ENCODE data around the gene ATG7.

ATG7 gene

DNA sequence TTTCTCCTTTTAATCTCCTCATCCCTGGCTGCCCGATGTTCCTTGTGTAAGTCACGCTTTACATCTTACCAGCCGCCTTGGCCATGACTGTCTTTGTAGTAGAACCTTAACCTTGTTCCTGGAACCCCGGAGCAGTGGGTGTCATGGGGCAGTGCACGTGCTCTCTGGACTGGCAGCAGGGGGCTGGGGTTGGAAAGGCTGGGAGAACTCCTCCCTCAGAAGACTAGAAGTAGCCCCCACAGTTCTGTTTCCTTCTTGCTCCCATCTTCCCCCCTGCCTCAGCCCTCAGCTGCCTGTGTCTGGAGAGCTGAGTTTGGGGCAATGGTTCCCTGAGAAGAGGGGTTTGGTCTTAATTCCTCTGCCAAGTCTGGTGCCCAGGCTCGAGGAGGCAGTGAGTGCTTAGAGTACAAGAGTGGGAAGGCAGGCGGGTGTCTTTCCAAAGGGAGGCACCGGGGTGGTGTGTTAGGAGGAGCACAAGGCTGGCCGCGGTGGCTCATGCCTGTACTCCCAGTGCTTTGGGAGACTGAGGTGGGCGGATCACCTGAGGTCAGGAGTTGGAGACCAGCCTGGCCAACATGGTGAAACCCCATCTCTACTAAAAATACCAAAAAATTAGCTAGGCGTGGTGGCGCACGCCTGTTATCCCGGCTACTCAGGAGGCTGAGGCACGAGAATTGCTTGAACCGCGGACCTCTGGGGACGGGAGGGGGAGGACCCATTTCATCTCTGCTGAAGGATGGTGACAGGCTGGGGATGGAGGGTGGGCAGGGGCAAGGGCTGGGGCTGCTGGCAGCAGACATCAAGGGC is 271.1 kb downstream of the ATG7 start:
- DNase-seq, result no peak

DNA sequence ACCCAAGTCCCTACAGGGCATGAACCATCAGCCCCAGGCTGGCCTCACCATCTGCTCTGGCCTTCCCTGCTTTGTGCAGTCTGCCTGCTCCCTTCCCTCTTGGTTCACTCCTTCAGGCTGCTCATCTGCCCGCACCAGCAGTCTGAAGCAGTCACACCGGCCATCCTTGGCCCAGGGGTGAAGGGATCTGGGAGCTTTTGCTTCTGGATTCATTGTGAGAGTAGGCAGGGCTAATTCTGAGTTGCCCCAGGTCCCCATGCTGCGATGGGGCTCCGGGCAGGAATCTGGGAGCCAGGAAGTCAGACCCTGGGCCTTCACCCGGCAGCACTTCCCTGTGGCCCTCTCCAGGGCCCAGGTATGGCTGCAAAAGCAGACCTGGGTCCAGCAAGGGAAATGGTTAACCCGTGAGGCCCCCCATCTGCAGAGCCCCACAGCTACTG is 271.8 kb downstream of the ATG7 start:
- DNase-seq, result no peak

DNA sequence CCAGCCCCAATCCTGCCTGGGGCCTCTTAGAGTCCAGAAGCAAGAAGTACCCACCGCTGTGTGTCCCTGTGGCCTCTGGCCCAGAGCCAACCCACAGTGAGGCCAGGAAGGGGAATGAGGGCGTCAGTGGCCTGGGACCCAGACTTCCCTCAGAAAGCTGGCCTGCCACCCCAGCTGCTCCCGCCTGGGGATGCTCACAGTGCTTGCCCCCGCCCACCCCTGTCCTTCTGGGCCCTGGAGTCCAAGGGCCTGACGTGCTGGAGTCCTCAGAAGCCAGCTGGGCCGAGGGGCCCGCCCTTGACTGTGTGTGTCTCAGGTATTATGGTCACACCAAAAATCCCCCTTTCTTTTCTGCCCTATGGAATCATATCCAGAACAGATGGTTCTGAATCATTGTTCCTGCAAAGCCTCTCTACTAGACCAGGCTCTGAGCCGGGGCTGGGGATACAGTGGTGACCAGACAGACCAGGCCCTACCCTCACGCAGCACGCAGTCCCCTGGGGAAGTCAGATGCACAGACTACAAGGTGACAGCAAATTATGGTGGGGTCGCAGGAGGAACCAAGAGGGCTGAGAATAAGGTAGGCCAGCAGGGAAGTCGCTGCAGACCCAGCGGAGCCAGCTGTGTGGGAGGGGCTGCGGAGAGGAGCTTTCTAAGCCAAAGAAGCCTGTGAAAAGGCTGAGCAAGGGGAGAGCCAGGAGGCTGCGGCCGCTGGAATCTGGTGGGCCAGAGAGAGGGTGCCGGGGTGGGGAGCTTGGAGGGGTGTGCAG is 272.4 kb downstream of the ATG7 start:
- no peak for DNase-seq

DNA sequence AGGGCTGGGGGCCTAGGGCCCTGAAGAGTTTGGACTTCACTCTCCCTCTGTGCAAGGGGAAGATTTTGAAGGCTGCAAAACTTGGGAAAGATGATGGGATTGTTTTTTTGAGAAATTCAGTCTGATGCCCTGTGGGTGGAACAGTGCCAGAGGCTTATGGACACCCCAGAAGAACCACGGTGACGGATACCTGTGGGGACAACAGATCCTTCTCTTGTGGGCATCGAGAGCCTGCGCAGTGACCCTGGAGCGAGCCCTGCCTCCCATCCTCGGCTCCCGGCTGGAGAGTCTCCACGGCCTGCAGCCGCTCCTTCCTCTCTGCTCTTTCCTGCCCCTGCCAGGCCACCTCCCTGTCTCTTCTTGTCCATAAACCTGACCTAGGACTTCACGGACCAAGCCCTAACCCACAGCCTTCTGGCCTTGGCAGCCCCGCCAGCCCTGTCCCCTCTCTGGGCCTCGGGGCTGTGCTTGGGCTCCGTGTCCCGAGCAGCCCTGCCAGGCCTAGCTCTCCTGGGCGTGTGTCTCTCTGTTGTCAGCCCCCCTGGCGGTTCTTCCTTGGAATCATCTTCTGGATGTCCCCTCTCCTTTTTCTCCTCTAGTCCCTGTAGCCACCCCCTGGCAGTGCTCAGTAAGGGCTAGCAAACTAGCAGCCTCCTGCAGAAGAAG is 273.1 kb downstream of the ATG7 start:
- DNase-seq, result no peak

DNA sequence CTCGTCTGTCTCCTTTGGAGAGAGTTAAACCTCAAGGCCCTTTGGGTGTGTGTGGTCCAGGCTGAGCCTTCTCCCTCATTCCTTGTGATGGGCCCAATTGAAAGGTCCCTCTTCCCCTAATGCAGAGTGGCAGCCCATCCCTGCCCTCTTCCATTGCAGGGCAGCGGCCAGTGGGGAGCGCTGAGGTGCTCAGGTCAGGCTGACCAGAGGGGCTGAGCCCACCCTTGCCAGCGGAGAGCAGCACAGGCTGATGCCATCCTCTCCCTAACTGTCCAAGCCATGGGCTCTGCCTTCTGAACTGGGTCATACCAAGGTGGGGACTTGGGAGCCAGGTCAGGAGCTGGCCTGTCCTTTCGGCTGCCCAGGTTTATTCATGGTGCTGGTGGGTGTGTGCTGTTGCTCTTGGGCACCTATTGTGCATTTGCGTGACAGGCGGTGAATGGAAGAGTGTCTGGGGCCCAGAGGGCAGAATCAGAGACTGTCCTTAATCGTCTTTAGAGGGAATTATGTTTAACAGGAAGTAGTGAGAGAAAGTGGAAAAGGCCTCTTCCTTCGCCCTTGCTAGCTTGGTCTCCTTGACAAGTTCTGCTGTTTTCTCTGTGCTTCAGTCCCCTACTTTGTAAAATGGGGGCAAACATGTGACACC is 274.6 kb downstream of the ATG7 start:
- no peak for DNase-seq

DNA sequence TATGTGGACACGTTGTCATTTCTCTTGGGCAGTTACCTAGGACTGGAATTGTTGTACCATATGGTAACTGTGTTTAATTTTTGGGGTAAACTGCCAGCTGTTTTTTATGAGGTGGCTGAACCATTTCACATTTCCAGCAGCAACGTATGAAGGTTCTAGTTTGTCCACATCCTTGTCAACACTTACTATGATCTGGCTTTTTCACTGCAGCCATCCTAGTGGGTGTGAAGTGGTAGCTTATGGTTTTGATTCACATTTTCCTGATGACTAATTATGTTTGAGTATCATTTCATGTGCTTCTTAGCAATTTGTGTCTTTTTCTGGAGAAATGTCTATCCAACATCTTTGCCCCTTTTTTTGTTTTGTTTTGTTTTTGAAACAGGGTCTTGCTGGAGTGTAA is 275.3 kb downstream of the ATG7 start:
- DNase-seq, result no peak

DNA sequence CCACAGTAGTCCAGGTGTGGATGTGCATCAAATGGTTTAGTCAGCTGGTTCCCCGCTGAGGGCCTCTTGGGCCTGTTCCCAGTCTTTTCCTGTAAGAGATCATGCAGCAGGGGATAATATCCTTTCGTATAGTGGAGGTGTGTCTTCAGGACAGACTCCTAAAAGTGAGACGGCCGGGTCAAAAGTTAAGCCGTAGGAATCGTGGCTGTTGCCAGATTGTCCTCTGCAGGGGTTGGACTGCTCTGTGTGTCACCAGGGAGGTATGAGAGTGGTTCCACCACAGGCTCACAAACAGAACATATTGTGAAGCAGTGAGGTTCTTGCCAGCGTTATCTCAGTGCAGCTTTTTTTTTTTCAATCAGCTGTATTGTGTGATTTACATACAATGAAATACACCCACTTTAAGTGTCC is 276.5 kb downstream of the ATG7 start:
- no peak for DNase-seq

DNA sequence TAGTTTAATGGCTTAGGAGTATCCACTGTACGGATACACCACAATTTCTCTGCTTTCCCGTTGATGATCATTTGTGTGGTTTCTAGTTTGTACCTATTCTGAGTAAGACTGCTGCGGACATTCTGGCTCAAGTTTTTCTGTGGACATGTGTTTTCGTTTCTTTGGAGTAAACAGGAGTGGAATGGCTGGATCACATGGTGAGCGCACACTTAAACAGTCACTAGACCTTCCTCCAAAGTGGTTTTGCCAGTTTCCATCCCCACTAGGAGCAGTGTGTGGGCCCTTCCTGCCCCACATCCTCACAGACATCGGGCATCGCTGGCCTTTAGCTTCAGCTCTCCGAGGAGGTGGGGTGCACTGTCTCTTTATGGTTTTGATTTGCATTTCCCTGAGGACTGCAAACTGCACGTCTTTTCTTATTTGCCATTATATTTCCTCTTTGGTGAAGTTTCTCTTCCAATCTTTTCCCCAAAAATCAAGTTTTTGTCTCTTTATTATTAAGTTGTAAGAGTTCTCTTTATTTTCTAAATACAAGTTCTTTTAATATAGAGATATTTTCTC is 277.5 kb downstream of the ATG7 start:
- no peak for DNase-seq

DNA sequence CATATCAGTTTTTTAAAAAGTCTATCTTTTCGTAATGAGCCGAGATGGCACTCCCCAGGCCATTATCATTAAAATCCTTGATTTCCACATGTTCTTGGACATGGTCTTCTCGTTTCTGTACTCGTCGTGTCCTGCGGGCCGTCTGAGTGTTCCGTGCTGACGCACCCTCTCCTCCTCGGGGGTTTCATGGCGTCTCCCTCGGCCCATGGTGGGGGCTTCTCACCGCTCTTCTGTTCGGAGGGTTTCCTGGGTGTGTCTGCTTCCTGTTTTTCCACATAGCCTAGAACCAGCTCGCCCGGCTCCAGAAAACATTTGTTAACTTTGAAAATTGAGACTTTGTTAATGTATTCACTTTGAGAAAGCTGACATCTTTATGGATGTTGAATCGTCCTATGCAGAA is 278.8 kb downstream of the ATG7 start:
- DNase-seq, result no peak

DNA sequence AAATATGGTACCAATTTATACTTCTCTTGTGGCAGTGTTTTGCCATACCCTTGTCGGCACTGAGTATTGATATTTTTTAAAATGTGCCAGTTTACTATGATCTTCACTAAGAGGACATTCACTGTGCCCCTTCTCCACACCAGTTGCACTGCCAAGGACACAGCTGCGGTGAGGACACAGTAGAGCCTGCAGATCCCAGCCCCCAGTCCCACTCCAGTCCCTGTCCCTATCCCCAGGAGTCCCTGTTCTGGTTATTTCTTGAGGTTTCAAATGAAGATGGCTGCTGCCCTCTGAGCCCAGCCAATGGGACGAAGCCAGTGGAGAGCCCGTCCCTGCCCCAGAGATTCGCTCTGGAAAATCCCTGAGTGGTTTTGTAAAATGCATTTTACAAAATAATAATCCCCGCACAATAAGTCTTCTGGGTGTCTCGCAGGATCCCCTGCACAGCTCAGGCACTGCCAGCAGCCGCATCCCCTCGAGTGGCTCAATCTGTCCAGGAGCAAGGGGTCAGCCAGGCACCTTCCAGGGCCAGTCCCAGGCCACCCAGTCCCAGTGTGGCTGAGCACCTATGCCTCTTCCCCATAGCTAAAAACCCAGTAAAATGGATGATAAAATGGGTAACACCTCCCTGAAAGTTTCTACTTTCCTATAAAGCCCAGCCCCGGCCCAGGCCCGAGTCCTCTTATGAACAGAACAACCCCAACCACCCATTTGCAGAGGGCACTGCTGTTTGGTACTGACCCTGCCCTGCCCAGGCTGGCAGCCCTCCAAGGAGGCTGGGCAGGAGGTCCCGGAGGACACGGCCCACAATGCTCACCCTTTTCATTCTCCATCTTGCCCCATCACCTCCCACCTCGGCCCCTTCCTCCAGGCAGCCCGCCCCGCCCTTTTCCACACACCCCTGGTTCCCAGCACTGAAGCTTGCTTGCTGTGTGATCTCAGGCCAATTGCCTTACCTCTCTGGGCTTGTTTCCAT is 280.4 kb downstream of the ATG7 start:
- no peak for DNase-seq

DNA sequence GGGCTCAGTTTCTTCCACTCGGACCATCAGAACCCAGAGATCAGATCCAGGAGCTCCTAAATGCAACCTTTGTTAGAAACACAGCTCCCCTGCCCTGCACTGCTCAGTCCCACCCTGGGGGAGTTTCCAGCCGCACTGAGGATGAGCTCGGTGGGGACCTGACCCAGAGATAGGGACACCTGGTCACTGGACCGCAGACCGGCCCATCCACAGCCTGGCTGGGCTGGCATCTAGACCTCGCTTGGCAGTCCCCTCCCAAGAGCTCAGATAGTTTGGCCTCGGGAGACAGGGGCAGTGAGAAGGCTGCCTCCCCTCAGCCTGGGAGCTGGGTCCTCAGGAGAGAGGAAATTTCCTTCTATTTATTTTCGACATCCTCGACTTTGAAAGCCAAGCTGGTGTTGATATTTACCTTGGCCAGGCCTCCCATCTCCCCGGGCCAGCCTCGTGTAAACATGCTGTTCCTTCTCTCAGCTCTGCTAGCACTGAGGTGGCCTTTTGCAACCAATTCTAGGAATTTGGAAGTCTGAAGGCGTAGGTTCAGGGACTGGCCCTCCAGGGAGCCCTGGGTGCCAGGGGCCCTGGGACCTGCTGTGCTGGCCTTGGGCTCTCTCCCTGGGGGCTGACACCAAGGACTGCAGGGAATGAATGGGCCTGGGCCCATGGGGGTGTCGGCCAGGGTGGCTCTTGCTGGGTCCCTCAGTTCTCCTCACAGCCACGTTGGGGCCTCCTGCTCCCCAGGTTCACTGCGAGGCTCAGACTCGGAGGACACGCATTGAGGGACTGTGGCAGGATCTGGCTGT is 281.4 kb downstream of the ATG7 start:
- DNase-seq, result no peak

DNA sequence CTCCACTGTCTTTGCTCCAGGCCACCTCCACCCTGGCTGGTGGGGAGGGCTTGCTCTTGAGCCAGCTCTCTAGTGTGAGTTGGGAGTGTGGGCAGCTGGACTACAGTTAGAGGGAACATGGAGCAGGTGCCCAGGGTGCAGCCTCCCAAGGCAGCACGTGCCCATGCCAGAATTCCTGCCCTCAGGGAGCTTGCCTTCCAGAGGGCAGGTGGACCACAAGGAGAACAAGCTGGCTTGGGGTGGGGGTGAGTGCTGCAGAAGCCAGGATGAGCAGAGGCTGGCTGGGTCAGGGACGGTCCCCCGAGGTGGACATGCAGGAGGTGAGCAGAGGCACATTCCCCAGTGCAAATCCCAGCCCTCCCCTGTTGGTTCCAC is 282.0 kb downstream of the ATG7 start:
- no peak for DNase-seq

DNA sequence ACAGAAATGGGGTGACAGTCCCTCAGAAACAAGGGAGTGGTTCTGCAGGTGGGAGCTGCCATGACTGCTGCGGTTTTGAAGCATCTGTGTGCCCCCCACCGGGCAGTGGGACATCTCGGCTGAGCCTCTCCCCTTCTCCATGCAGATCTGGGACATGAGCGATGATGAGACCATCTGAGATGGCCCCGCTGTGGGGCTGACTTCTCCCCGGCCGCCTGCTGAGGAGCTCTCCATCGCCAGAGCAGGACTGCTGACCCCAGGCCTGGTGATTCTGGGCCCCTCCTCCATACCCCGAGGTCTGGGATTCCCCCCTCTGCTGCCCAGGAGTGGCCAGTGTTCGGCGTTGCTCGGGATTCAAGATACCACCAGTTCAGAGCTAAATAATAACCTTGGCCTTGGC is 282.5 kb downstream of the ATG7 start:
- DNase-seq, result no peak

DNA sequence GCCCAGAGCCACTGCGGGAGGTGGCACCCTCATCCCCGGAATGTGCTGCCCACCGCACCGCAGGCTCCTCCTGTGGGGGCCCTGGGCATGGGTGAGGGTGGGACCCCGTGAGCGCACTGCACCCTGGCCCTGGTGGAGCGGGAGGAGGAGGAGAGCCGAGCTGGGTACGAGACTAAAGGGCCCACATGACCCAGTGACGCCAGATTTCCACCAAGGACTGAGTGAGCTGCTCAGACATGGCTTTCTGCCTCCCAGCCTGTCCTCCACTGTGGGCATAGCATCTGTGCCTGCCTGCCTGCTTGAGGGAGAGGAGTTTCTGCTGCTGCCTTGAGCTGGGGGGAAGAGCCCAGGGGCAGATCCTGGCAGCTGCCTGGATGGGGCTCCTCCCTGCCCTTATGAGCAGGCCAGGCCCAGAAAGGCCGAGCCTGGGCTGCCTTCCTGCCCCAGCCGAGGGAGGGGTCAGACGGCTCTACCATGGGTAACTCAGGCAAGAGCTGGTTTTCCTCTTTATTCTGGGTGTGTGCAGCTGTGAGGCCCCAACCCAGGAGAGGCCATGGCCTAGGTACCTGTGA is 283.1 kb downstream of the ATG7 start:
- DNase-seq, result no peak

DNA sequence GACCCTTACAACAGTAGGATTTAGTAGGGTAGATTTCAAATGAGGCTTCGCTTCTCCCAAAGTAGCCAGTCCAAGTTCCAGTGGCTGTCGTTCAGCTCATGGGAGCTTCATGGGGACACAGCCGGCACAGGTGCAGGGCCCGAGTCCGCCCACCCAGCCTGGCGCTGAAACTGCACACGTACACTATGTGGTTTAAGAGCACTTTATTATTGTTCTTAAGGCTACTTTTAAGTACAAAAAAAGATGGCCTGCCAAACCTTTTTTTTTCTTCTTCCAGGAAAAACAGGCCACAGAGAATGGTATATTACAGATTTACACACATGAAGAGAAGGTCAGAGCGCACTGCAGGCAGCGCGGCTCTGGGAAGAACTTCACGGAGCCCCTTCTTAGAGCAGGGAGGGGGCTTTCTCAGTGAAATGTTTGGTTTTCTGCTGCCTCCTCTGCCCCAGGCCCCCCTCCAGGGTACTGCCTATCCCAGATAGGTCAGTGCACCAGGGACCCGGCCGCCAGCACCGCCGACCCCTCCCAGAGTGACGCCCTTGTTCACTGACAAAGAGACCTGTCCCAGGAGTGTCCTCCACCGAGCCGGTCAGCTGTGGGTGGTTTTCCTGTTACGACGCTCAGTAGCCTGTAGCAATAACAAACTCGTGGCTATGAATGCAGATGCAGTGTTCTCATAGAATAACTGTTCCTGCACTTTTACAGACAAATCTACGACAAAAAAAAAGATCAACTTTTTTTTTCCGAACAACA is 283.9 kb downstream of the ATG7 start:
- no peak for DNase-seq

DNA sequence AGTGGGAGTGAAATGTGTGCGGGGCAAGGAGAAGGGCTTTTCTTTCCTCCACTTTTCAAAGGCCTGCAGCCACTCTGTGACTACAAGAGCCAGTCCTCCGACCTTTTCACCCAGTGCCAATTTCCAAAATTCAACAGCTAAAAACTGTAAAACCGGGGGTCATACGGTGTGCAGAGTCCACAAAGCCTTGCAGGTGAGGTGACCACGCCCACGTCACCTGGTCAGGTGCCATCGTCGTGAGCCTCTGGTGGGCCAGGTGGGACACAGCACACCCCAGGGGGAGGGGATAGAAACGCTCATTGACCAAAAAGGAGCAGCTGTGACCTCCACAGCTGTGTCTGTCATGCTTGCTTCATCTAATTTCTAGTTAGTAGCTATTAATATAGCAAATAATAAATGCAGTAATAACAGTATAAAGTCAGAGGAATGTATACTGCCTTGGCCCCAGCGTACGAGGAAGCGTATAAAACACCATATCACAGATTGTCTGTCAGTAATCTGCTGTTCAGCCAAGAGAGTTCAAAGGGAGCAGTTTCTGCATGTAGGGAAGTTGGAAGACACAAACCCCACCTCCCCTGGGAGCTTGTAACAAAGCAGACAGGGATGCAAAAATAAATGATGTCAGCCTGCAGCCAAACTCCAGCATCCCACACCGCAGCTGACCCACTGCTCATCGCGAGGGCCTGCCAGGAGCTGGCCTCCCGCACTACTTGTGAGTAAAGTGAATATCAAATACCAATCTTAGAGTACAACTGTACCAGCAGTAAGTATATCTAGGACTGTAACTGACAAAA is 284.9 kb downstream of the ATG7 start:
- DNase-seq, result no peak

DNA sequence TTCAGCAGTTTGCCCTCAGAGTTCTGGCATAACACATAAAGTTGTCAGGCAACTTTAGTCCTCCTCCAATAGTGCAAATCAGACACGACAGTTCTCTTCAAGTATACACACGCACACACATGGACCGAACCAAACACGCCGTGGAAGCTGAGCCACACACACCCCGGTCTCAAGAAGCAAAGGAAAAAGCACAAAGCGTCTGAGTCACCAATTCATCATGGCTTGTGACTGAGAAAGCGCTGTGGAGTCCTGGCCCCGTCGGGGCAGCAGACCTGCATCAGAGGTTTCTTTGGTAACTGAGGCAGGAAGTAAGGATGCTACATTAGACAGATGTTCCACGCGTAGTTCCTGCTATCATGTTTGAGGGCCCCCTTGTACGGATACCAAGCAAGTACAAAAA is 285.8 kb downstream of the ATG7 start:
- DNase-seq, result no peak

DNA sequence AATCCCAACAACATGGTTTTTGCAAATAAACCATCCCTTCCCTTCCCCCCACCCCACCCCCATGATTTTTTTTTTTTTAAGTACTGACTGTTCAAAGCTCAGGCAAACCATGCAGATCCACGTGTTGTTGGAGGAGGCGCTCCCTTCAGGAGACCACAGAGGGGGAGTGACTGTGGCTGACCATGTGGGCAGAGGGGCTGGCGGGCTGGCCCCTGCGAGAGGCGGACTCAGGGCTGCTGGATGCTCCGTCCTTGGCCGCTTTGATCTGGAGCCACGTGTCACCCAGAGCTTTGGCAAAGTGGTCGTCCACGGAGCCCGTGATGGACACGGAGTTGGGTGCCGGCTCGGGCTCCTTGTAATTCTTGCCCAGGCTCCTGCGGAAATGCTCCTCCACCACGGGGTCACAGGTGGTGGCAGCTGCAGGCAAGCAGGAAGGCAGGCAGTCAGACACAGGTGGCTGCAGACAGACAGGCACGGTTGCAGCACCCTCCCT is 286.3 kb downstream of the ATG7 start:
- DNase-seq, result no peak
